HG03108 (cell line): ENCODE measurements around the gene NFIB.

Source experiments
- ATAC-seq: cut with Tn5 transposase; IDR thresholded peaks from one replicate; pipeline ENCODE4 v1.9.1; 2021; ENCODE audit warnings: moderate library complexity; ENCODE audit not compliant: unreplicated experiment

Gene NFIB

GRCh38 chr9:14249527-14249926, 64.4 kb downstream of the NFIB start:
- ATAC-seq, result no peak

- no peak for ATAC-seq
These were observed 65.8 kb downstream of the NFIB start for GRCh38 chr9:14248149-14248548.

GRCh38 chr9:14247577-14247976, 66.4 kb downstream of the NFIB start:
- no peak for ATAC-seq

- ATAC-seq, result no peak
These were observed 67.0 kb downstream of the NFIB start for GRCh38 chr9:14246951-14247350.

GRCh38 chr9:14245901-14246525, 67.9 kb downstream of the NFIB start:
- no peak for ATAC-seq

GRCh38 chr9:14243514-14244042, 70.4 kb downstream of the NFIB start:
- ATAC-seq, result no peak

GRCh38 chr9:14242150-14242805, 71.7 kb downstream of the NFIB start:
- ATAC-seq, result no peak

- ATAC-seq, result no peak
These were observed 73.4 kb downstream of the NFIB start for GRCh38 chr9:14240537-14240936.

- no peak for ATAC-seq
These were observed 75.4 kb downstream of the NFIB start for GRCh38 chr9:14238518-14238917.

GRCh38 chr9:14238079-14238478, 75.9 kb downstream of the NFIB start:
- ATAC-seq, result no peak

- no peak for ATAC-seq
These were observed 77.3 kb downstream of the NFIB start for GRCh38 chr9:14236591-14236990.

GRCh38 chr9:14232111-14232510, 81.8 kb downstream of the NFIB start:
- ATAC-seq, result no peak

- ATAC-seq, result no peak
These were observed 82.5 kb downstream of the NFIB start for GRCh38 chr9:14231196-14231990.

GRCh38 chr9:14228602-14229001, 85.3 kb downstream of the NFIB start:
- no peak for ATAC-seq

- ATAC-seq, result no peak
These were observed 86.9 kb downstream of the NFIB start for GRCh38 chr9:14226855-14227532.

GRCh38 chr9:14223081-14223480, 90.9 kb downstream of the NFIB start:
- no peak for ATAC-seq

- no peak for ATAC-seq
These were observed 91.6 kb downstream of the NFIB start for GRCh38 chr9:14222149-14222835.

- no peak for ATAC-seq
These were observed 92.4 kb downstream of the NFIB start for GRCh38 chr9:14221558-14221957.

- no peak for ATAC-seq
These were observed 92.8 kb downstream of the NFIB start for GRCh38 chr9:14221119-14221518.

GRCh38 chr9:14220256-14220655, 93.7 kb downstream of the NFIB start:
- ATAC-seq, result no peak

GRCh38 chr9:14219850-14220249, 94.1 kb downstream of the NFIB start:
- no peak for ATAC-seq
